Sigmoid colon (tissue), 7 donors: ENCODE data around the gene EPB41L1. TPM values are rescaled to one million over a fixed set of nuclear protein-coding genes. Genes with fewer than 3 reads are reported as not detected.

Experiments used
- DNase-seq: peaks from one replicate; pipeline ENCODE4 v3.0.0-alpha.2; 2019
- H3K27ac ChIP-seq, 4 donors: fragments of 200-600 bp; sonication (generic); one replicate each; pipeline ENCODE4 v1.5.1; 2016 to 2019; ENCODE audit warnings: mild to moderate bottlenecking in 1 of 4
- H3K27me3 ChIP-seq, 3 donors: fragments of 200-600 bp; sonication (generic); one replicate each; pipeline ENCODE4 v1.5.1; 2019; ENCODE audit warnings: mild to moderate bottlenecking in 1 of 3
- H3K36me3 ChIP-seq, 4 donors: fragments of 200-600 bp; sonication (generic); one replicate each; pipeline ENCODE4 v1.5.1; 2016 to 2019
- H3K4me1 ChIP-seq, 4 donors: fragments of 200-600 bp; sonication (generic); one replicate each; pipeline ENCODE4 v1.5.1; 2017 to 2019
- H3K4me3 ChIP-seq, 4 donors: fragments of 200-600 bp; sonication (generic); one replicate each; pipeline ENCODE4 v1.5.1; 2017 to 2019; ENCODE audit warnings: mild to moderate bottlenecking in 2 of 4, moderate library complexity in 1 of 4
- H3K9me3 ChIP-seq, 4 donors: fragments of 200-600 bp in 3 of 4; sonication (generic) in 3 of 4; one replicate each; pipeline versions ENCODE4 v1.5.1 to v1.6.1; 2013 to 2019
- EP300 ChIP-seq, 4 donors: sonication (generic); formaldehyde crosslinking; IDR thresholded peaks; one replicate each; pipeline ENCODE4 v1.6.1; 2017; ENCODE audit warnings: antibody characterized with exemption in 4 of 4
- POLR2A ChIP-seq, 2 donors: fragments of 450-650 bp; IDR thresholded peaks; one replicate each; pipeline ENCODE4 v1.6.1; 2016; ENCODE audit warnings: antibody characterized with exemption in 2 of 2, mild to moderate bottlenecking in 2 of 2, moderate library complexity in 2 of 2
- POLR2AphosphoS5 ChIP-seq, 4 donors: sonication (generic); formaldehyde crosslinking; IDR thresholded peaks; one replicate each; pipeline ENCODE4 v1.6.1; 2017; ENCODE audit warnings: antibody characterized with exemption in 4 of 4
- whole genome bisulfite sequencing, 2 donors: extraction: QIAGEN DNeasy Blood & Tissue Kit; methylation state at CpG; one replicate each; pipeline ENCODE4 v1.1.7; 2013; 5-methylcytosine and 5-hydroxymethylcytosine counted together
- intact Hi-C: fragments of 100-400 bp; cut with DNase I; formaldehyde crosslinking; loops from one replicate; pipeline ENCODE4 v1.15.1; 2023
- polyA plus RNA-seq, 3 donors: library from polyadenylated mRNA; stranded (reverse); fragments of 200-250 nt; gene quantifications; one replicate each; pipeline ENCODE4 v1.2.3, GENCODE V29; 2013
- total RNA-seq, 4 donors: library from RNA; depleted of rRNA; stranded (reverse); fragments of >200 nt; gene quantifications; one replicate each; pipeline ENCODE4 v1.1.0, GENCODE V29; 2016
- TF ChIP-seq, protein P1 (sequence below), 4 experiments: fragments of 450-650 bp in 3 of 4; fragments of 200-600 bp in 1 of 4; IDR thresholded peaks; one replicate each; pipeline ENCODE4 v1.5.1; 2016 to 2019; ENCODE audit warnings: antibody characterized with exemption in 4 of 4, mild to moderate bottlenecking in 3 of 4, moderate library complexity in 2 of 4
- donor health status: healthy with polysubstance abuse.
- donor health status: Bipolar disorder and iron deficiency.
- donor health status: healthy.

The EPB41L1 gene
- total and polyA plus RNA-seq, 7 donors: 14.1 to 61.8 (median 19.3) TPM

DNA sequence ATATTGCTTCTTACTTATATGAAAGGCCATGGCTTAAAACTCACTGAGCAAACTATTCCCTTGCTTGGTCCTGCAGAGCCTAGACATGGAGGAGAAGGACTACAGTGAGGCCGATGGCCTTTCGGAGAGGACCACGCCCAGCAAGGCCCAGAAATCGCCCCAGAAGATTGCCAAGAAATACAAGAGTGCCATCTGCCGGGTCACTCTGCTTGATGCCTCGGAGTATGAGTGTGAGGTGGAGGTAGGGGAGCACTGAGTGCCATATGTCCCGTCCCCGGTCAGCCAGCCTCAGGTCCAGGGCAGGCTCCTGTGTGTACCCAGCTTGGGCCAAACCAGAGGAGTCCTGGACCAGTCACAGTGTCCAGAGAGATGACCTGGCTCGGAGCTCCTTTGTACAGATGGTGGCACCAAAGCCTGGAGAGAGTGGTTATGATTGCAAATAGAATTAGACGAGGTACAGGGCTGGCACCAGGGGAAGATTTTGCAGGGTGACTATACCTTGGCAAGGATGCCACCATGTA is 21.0 kb downstream of the EPB41L1 start:
- DNase-seq: no peak
- Histone ChIP-seq H3K36me3 (peaks cover 0 to 20% (median 4%) of the 10 kb centered on the region in 4 donors), H3K27me3 (no peaks in the 10 kb centered on the region), H3K4me1 (no peaks in the 10 kb centered on the region), H3K9me3 (no peaks in the 10 kb centered on the region), H3K4me3 (no peak overlapping the region), H3K27ac (no peak overlapping the region)
- TF ChIP-seq POLR2AphosphoS5 (IDR thresholded peaks at IDR 0.05): no peak
- no peak for TF ChIP-seq POLR2A (IDR thresholded peaks at IDR 0.05)
- no peak for TF ChIP-seq EP300 (IDR thresholded peaks at IDR 0.05)
- TF ChIP-seq, protein P1, sequence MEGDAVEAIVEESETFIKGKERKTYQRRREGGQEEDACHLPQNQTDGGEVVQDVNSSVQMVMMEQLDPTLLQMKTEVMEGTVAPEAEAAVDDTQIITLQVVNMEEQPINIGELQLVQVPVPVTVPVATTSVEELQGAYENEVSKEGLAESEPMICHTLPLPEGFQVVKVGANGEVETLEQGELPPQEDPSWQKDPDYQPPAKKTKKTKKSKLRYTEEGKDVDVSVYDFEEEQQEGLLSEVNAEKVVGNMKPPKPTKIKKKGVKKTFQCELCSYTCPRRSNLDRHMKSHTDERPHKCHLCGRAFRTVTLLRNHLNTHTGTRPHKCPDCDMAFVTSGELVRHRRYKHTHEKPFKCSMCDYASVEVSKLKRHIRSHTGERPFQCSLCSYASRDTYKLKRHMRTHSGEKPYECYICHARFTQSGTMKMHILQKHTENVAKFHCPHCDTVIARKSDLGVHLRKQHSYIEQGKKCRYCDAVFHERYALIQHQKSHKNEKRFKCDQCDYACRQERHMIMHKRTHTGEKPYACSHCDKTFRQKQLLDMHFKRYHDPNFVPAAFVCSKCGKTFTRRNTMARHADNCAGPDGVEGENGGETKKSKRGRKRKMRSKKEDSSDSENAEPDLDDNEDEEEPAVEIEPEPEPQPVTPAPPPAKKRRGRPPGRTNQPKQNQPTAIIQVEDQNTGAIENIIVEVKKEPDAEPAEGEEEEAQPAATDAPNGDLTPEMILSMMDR (IDR thresholded peaks at IDR 0.05): no peak
- intact Hi-C loops: no loop called here
- WGBS, 2 donors: 91% methylated on average over 10 of the region's 10 CpGs

DNA sequence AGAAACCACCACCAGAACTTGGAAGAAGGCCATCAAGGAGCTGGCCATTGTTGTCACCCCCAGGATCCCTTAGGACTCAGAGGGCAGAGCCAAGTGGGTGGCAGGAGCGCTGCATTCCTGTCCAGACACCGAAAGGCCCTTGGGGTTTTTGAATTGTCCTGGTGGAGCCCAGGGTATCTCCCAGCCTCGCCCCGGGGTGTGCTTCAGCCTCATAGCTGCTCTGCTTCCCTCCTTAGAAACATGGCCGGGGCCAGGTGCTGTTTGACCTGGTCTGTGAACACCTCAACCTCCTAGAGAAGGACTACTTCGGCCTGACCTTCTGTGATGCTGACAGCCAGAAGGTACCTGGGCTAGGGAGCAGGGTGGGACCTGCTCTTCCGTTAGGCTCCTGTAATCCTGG is 23.2 kb downstream of the EPB41L1 start:
- DNase-seq: no peak
- no peak for TF ChIP-seq POLR2A (IDR thresholded peaks at IDR 0.05)
- WGBS, 2 donors: 94 to 95% methylated on average over 7 of the region's 7 CpGs

DNA sequence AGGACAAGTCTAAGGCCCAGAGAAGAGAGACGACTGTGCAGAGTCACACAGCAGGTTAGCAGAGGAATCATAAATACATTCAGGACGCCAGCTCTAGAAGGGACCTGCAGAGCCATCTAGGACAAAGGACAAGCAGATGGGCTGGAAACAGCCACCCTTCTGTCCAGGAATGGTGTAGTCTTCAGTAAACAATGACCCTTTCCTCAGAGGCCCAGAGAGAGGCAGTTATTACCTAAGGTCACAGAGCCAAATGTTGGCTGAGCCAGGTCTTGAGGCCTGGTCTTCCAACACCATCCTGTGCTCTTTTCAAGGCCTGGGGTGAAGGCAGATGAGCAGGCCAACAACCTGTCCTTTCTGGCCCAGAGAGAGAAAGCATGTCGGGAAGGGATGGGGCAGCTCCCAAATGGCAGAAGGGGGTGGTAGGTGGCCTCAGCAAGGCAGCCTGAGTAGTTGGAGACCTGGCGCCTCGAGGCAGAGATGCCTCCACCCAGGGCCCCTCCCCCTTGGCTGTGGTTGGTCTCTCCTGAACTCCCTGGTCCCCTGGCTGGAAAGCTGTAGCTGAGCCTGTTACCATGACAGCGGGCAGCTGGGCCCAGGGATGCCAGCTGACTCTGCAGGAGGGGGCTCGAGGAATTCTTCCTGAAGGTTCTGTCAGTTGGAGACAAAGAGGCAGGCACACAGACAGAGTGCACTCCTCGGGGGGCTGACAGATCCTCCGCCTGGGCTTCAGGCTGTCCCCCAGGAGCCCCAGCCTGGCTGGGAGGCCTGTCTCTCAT is 24.8 kb downstream of the EPB41L1 start:
- H3K4me1 ChIP-seq: no peaks in the 10 kb centered on the region
- DNase-seq: no peak
- peaks cover 0 to 37% (median 4%) of the 10 kb centered on the region in 4 donors for H3K36me3 ChIP-seq
- H3K4me3 ChIP-seq: no peak overlapping the region
- 90 to 92% methylated on average over 9 of the region's 9 CpGs for WGBS, 2 donors
- H3K27ac ChIP-seq: no peak overlapping the region
- no peaks in the 10 kb centered on the region for H3K27me3 ChIP-seq
- intact Hi-C loops: no loop called here
- H3K9me3 ChIP-seq: no peaks in the 10 kb centered on the region
- no peak for TF ChIP-seq EP300 (IDR thresholded peaks at IDR 0.05)
- no peak for TF ChIP-seq POLR2AphosphoS5 (IDR thresholded peaks at IDR 0.05)
- no peak for TF ChIP-seq POLR2A (IDR thresholded peaks at IDR 0.05)
- TF ChIP-seq, protein P1 (IDR thresholded peaks at IDR 0.05): no peak

More for the DNA sequence above, 23.2 kb downstream of the EPB41L1 start:
- Histone ChIP-seq H3K4me3 (no peak overlapping the region), H3K4me1 (no peaks in the 10 kb centered on the region), H3K27me3 (no peaks in the 10 kb centered on the region), H3K27ac (no peak overlapping the region), H3K9me3 (no peaks in the 10 kb centered on the region), H3K36me3 (peaks cover 0 to 29% (median 4%) of the 10 kb centered on the region in 4 donors)
- intact Hi-C loops: no loop called here

- no peak overlapping the region for H3K4me3 ChIP-seq
- no peak for DNase-seq
- no peaks in the 10 kb centered on the region for H3K27me3 ChIP-seq
- intact Hi-C loops: no loop called here
- H3K9me3 ChIP-seq: no peaks in the 10 kb centered on the region
- no peak for TF ChIP-seq POLR2A (IDR thresholded peaks at IDR 0.05)
- no peak for TF ChIP-seq EP300 (IDR thresholded peaks at IDR 0.05)
- TF ChIP-seq, protein P1 (IDR thresholded peaks at IDR 0.05): no peak
- TF ChIP-seq POLR2AphosphoS5 (IDR thresholded peaks at IDR 0.05): no peak
- H3K4me1 ChIP-seq: no peaks in the 10 kb centered on the region
- no peak overlapping the region for H3K27ac ChIP-seq
- H3K36me3 ChIP-seq: peaks cover 0 to 44% (median 3%) of the 10 kb centered on the region in 4 donors
These were observed 25.8 kb downstream of the EPB41L1 start for GRCh38 chr20:36180323-36180722.

- Histone ChIP-seq H3K4me3 (no peak overlapping the region), H3K4me1 (no peaks in the 10 kb centered on the region), H3K27me3 (no peaks in the 10 kb centered on the region), H3K27ac (no peak overlapping the region), H3K9me3 (no peaks in the 10 kb centered on the region), H3K36me3 (peaks cover 0 to 37% (median 2%) of the 10 kb centered on the region in 4 donors)
- intact Hi-C loops: no loop called here
- DNase-seq: no peak
- TF ChIP-seq, protein P1 (IDR thresholded peaks at IDR 0.05): no peak
- TF ChIP-seq POLR2AphosphoS5 (IDR thresholded peaks at IDR 0.05): no peak
- TF ChIP-seq EP300 (IDR thresholded peaks at IDR 0.05): no peak
- no peak for TF ChIP-seq POLR2A (IDR thresholded peaks at IDR 0.05)
- WGBS, 2 donors: 85 to 92% methylated on average over 8 of the region's 8 CpGs
These were observed 27.5 kb downstream of the EPB41L1 start for GRCh38 chr20:36181934-36182603.
